AG04450 (cell line): ENCODE data around the gene ZFP36. TPM values are rescaled to one million over a fixed set of nuclear protein-coding genes. Genes with fewer than 3 reads are reported as not detected.

Experiments
- CTCF ChIA-PET: fragments of 300-600, 350-600 bp; formaldehyde crosslinking; extraction: SDS; loops from one replicate; lab custom pipeline; 2022; ENCODE audit warnings: antibody characterized with exemption, inconsistent platforms; lab: Charles Lee
- POLR2A ChIA-PET: fragments of 350-600 bp; formaldehyde crosslinking; extraction: SDS; loops from one replicate; lab custom pipeline; 2021; ENCODE audit warnings: antibody characterized with exemption, inconsistent platforms; lab: Yijun Ruan, JAX
- DNase-seq: peaks from one replicate; pipeline ENCODE4 v3.0.0-alpha.2; 2011; ENCODE audit warnings: low read depth, low spot score
- H3K27ac ChIP-seq: one replicate; pipeline ENCODE4 v1.5.1; 2012; ENCODE audit warnings: low read depth, low read length, control low read depth
- H3K27me3 ChIP-seq: one replicate; pipeline ENCODE4 v1.6.0; 2012; ENCODE audit warnings: low read length; ENCODE audit not compliant: control insufficient read depth, insufficient read depth
- H3K4me3 ChIP-seq: 2 replicates; pipeline ENCODE4 v1.5.1; 2011; ENCODE audit warnings: mild to moderate bottlenecking, low read depth, low read length, control low read depth
- H3K9me3 ChIP-seq: 2 replicates; pipeline ENCODE4 v1.5.1; 2012; ENCODE audit warnings: low read length; ENCODE audit not compliant: control insufficient read depth, insufficient read depth
- CTCF ChIP-seq: IDR thresholded peaks from 2 replicates; pipeline ENCODE4 v1.5.1; 2011; ENCODE audit warnings: low read depth, low read length, control low read depth, inconsistent platforms
- polyA plus RNA-seq: library from polyadenylated mRNA; depleted of rRNA; stranded (reverse); fragments of >200 nt; gene quantifications from 2 replicates; pipeline ENCODE4 v1.2.3, GENCODE V29; 2011

ZFP36 gene
- polyA plus RNA-seq, 1 experiment = 4.1 TPM

- POLR2A ChIA-PET = interaction anchor here (0.7 kb wide), 1 partner anchor 555 kb away, joined by 4 read pairs; no protein-coding TSS in a partner anchor
- H3K4me3 ChIP-seq = no peak overlapping the region
- no peak overlapping the region for H3K27ac ChIP-seq
- CTCF ChIA-PET = interaction anchor here (1.0 to 1.2 kb wide), 2 partner anchors 9 to 13 kb away, joined by 3 read pairs; no protein-coding TSS in a partner anchor
- H3K27me3 ChIP-seq = no peaks in the 10 kb centered on the region
- TF ChIP-seq CTCF = no peak
- no peak for DNase-seq
- H3K9me3 ChIP-seq = no peaks in the 10 kb centered on the region
These were observed 21.6 kb upstream of the ZFP36 start for GRCh38 chr19:39384839-39385568.

- Histone ChIP-seq H3K27me3 (no peaks in the 10 kb centered on the region), H3K27ac (no peak overlapping the region), H3K4me3 (no peak overlapping the region), H3K9me3 (peaks cover 3% of the 10 kb centered on the region; the same call in 1 of the 2 replicates)
- no peak for TF ChIP-seq CTCF
- ChIA-PET POLR2A (no interaction called here), CTCF (interaction anchor here (1.0 to 1.2 kb wide), 2 partner anchors 10 to 12 kb away, joined by 3 read pairs; no protein-coding TSS in a partner anchor)
- no peak for DNase-seq
These were observed 20.8 kb upstream of the ZFP36 start for GRCh38 chr19:39385629-39386411.

GRCh38 chr19:39386557-39386956 is 20.1 kb upstream of the ZFP36 start:
- POLR2A ChIA-PET = no interaction called here
- CTCF ChIA-PET = interaction anchor here (1.2 kb wide), 1 partner anchor 10 kb away, joined by 3 read pairs; no protein-coding TSS in a partner anchor
- no peak for DNase-seq
- no peak overlapping the region for H3K4me3 ChIP-seq
- peaks cover 3% of the 10 kb centered on the region; the same call in 1 of the 2 replicates for H3K9me3 ChIP-seq
- no peak overlapping the region for H3K27ac ChIP-seq
- H3K27me3 ChIP-seq = no peaks in the 10 kb centered on the region
- no peak for TF ChIP-seq CTCF

GRCh38 chr19:39388657-39389056 is 18.0 kb upstream of the ZFP36 start:
- H3K9me3 ChIP-seq = peaks cover 3% of the 10 kb centered on the region; the same call in 1 of the 2 replicates
- H3K4me3 ChIP-seq = no peak overlapping the region
- no peaks in the 10 kb centered on the region for H3K27me3 ChIP-seq
- ChIA-PET POLR2A (interaction anchor here (1.4 kb wide), 1 partner anchor 17 kb away, joined by 4 read pairs; no protein-coding TSS in a partner anchor), CTCF (interaction anchor here (0.8 kb wide), 1 partner anchor 9 kb away, joined by 4 read pairs; no protein-coding TSS in a partner anchor)
- no peak overlapping the region for H3K27ac ChIP-seq
- no peak for DNase-seq
- TF ChIP-seq CTCF = no peak
